ENCODE measurements around the gene SH3YL1. TPM values are rescaled to one million over a fixed set of nuclear protein-coding genes. Genes with fewer than 3 reads are reported as not detected.

Gene SH3YL1
- total and polyA plus RNA-seq, 9 donors = 35.3 to 117 (median 53.1) TPM

GRCh38 chr2:288758-289361 lies 25.0 kb upstream of the SH3YL1 start:
- Histone ChIP-seq H3K9me3 (no peaks in the 10 kb centered on the region), H3K4me1 (ENCODE audit: insufficient read depth) (peaks cover 11% of the 10 kb centered on the region), H3K36me3 (no peaks in the 10 kb centered on the region), H3K27ac (peak overlapping the region; percentile 50 to 79), H3K4me3 (peak overlapping the region; percentile 62), H3K27me3 (no peaks in the 10 kb centered on the region)
- 1 to 2% (median 1%) methylated on average over 14 to 41 of the region's 42 CpGs for WGBS, 3 donors
- TF ChIP-seq EP300 (IDR thresholded peaks at IDR 0.05) (no peak), POLR2A (IDR thresholded peaks at IDR 0.05) (no peak), CTCF (IDR thresholded peaks at IDR 0.05) (no peak)
- DNase-seq = peak; percentile 47 to 82 (median 63)
- intact Hi-C loops (cut with DNase I) = loop anchor here in 2 of 4 donors (5.0 kb wide), 1 partner anchor 117 kb away; no protein-coding TSS in a partner anchor

- no peaks in the 10 kb centered on the region for H3K36me3 ChIP-seq
- DNase-seq = peak; percentile 28 to 78 (median 64)
- H3K27me3 ChIP-seq = no peaks in the 10 kb centered on the region
- TF ChIP-seq CTCF (IDR thresholded peaks at IDR 0.05) = no peak
- TF ChIP-seq EP300 (IDR thresholded peaks at IDR 0.05) = no peak
- no peak for TF ChIP-seq POLR2A (IDR thresholded peaks at IDR 0.05)
- 0 to 2% (median 1%) methylated on average over 30 to 127 of the region's 128 CpGs for WGBS, 3 donors
- H3K4me3 ChIP-seq = peak within 1 kb of the TSS; percentile 62
- H3K9me3 ChIP-seq = no peaks in the 10 kb centered on the region
- H3K4me1 ChIP-seq (ENCODE audit: insufficient read depth) = peaks cover 11% of the 10 kb centered on the region
- H3K27ac ChIP-seq = peak within 1 kb of the TSS; percentile 50 to 79
- intact Hi-C loops (cut with DNase I) = loop anchor here in 2 of 4 donors (5.0 kb wide), 1 partner anchor 116 kb away; no protein-coding TSS in a partner anchor
Measured at GRCh38 chr2:287911-288757, 24.3 kb upstream of the SH3YL1 start, which contains the start of gene ALKAL2. Gene ALKAL2, minus strand, starts transcription at chr2:288091. Its CDS starts 256 bp downstream, at chr2:287835.

GRCh38 chr2:287471-287885 lies 23.6 kb upstream of the SH3YL1 start:
- peak overlapping the region; percentile 50 to 79 for H3K27ac ChIP-seq
- peak overlapping the region; percentile 62 for H3K4me3 ChIP-seq
- WGBS, 3 donors = 1% methylated on average over 30 to 46 of the region's 46 CpGs
- H3K9me3 ChIP-seq = no peaks in the 10 kb centered on the region
- H3K27me3 ChIP-seq = no peaks in the 10 kb centered on the region
- intact Hi-C loops (cut with DNase I) = loop anchor here in 2 of 4 donors (5.0 kb wide), 1 partner anchor 115 kb away; no protein-coding TSS in a partner anchor
- no peak for TF ChIP-seq CTCF (IDR thresholded peaks at IDR 0.05)
- no peak for TF ChIP-seq POLR2A (IDR thresholded peaks at IDR 0.05)
- no peak for TF ChIP-seq EP300 (IDR thresholded peaks at IDR 0.05)
- peak; percentile 49 to 80 (median 67) for DNase-seq
- peaks cover 11% of the 10 kb centered on the region for H3K4me1 ChIP-seq (ENCODE audit: insufficient read depth)
- no peaks in the 10 kb centered on the region for H3K36me3 ChIP-seq

- Histone ChIP-seq H3K4me3 (peak overlapping the region; percentile 62), H3K9me3 (no peaks in the 10 kb centered on the region), H3K27ac (peak overlapping the region in 1 of 2 donors; percentile 50), H3K36me3 (no peaks in the 10 kb centered on the region), H3K4me1 (ENCODE audit: insufficient read depth) (peaks cover 11% of the 10 kb centered on the region), H3K27me3 (no peaks in the 10 kb centered on the region)
- TF ChIP-seq CTCF (IDR thresholded peaks at IDR 0.05) = no peak
- no peak for TF ChIP-seq POLR2A (IDR thresholded peaks at IDR 0.05)
- no peak for TF ChIP-seq EP300 (IDR thresholded peaks at IDR 0.05)
- DNase-seq = peak in 4 of 5 donors; percentile 24 to 48 (median 34)
- intact Hi-C loops (cut with DNase I) = loop anchor here in 2 of 4 donors (5.0 kb wide), 1 partner anchor 115 kb away; no protein-coding TSS in a partner anchor
- WGBS, 3 donors = 13 to 20% (median 19%) methylated on average over 20 of the region's 20 CpGs
Measured at GRCh38 chr2:286774-287392, 23.1 kb upstream of the SH3YL1 start.

Data from ovary (tissue), 9 donors.